GM19193 (cell line): ENCODE measurements around the gene CLASRP.
A peak's percentile ranks its signal among the peaks of the same experiment; 100 is the strongest.

ENCODE experiments used
- POLR2A ChIP-seq: IDR thresholded peaks from 4 replicates; pipeline ENCODE4 v1.6.1; 2011; ENCODE audit not compliant: insufficient read depth, insufficient read length; ENCODE audit errors: extremely low read depth

Gene CLASRP

GRCh38 chr19:45011959-45012358, 26.9 kb upstream of the CLASRP start:
- no peak for TF ChIP-seq POLR2A

DNA sequence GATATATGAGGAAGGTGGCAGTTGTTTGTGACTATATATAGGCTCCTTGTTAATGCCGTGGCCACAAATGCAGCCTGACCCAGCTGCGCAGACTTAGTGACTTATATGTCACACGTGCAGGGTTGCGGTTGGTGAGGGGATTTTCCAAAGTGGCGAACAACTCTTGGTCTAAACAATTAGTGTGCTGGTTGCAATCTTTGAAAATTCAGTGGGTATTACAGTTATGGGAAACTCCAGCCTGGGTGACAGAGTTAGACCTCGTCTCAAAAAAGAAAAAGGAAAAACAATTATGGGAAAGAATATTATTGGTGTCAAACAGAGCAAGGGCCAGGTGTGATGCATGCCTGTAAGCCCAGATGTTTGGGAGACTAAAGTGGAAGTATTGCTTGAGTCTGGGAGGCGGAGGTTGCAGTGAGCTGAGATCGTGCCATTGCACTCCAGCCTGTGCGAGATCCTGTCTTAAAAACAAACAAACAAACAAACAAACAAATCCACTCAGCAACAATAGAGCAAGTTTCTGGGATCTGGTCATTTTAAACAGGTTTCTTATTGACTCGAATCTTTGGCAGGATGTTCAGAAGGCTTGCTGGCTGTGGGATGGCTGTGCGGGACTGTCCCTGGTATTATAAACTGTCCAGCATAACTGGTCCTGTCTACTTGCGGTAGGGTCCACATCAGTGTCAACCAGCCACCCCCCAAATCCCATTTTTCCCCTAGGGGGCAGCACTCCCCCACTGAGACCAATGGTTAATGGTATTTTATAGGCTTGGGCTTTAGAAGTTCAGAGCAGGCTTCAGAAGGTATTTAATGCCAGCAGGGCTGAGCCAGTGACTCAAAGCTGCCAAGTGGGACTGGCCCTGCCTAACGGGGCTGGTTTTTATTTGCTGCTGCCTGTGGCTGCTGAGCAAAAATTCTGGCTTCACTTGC, 22.2 kb upstream of the CLASRP start:
- TF ChIP-seq POLR2A, result peak; percentile 27

- TF ChIP-seq POLR2A, result no peak
Observed at GRCh38 chr19:45019187-45019586, 19.7 kb upstream of the CLASRP start.

GRCh38 chr19:45020071-45020470, 18.8 kb upstream of the CLASRP start:
- TF ChIP-seq POLR2A, result no peak

DNA sequence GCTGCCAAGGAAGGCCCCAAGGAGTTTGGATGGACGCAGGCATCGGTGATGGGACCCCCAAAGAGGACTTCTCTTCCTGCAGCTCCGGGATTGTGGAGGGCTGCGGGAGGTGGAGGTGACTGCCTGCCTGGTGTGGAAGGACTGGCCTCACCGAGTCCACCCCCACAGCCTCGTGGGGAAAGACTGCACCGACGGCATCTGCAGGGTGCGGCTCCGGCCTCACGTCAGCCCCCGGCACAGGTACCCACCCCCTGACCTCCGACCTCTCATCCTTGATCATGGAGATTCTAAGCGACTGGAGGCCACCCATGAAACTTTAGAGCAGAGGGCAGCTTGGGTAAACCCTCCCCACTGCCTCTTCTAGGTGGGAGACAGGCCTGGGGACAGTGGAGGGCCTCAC, 16.9 kb upstream of the CLASRP start:
- TF ChIP-seq POLR2A, result no peak

GRCh38 chr19:45023048-45023447, 15.8 kb upstream of the CLASRP start:
- no peak for TF ChIP-seq POLR2A

DNA sequence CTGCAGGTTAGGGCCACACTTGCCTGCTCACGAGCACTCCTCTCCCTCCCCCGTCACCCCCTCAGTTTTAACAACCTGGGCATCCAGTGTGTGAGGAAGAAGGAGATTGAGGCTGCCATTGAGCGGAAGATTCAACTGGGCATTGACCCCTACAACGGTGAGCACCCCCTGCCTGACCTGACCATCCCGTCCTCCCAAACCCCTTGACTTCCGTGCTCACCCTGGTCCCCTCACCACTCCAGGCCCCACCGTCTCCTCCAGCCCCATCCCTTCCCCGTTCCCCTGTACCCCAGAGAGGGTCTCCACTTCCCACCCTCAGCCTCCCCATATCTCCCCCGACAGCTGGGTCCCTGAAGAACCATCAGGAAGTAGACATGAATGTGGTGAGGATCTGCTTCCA, 13.6 kb upstream of the CLASRP start:
- TF ChIP-seq POLR2A, result no peak

DNA sequence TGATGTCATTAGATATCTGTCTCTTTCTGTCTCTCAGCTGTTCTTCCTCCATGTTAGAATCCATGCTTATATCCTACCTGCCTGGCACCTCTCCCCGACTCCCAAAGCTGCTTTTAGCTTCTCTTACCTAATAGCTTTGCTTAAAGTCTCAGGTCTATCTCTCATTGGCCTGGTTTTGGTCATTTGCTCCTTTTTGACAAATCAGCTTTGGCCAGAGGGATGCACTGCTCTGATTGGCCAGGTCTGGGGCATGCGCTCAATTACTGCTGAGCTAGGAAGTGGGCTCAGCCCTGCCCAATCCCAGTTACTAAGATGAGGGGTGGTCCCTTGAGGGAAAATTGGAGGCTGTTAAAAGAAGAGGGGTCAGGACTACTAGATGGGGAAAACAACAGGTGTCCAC, 11.5 kb upstream of the CLASRP start:
- TF ChIP-seq POLR2A, result no peak

- no peak for TF ChIP-seq POLR2A
Observed at GRCh38 chr19:45030825-45031224, 8.0 kb upstream of the CLASRP start.

- TF ChIP-seq POLR2A, result no peak
Observed at GRCh38 chr19:45032421-45032820, 6.4 kb upstream of the CLASRP start.

DNA sequence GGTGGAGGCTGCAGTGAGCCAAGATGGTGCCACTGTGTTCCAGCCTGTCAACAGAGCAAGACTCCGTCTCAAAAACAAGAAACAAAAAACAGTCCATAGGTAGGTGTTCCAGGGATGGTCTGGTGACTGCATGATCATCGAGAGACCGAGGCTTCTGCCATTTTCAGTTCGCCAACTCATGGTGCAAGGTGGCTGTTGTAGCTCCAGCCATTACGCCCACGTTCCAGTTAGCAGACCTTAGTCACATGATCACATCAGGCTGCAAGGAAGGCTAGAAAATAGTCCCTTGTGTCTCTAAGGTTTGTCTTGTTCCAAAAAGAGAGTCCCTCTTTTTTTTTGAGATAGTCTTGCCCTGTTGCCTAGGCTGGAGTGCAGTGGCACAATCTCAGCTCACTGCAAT, 3.1 kb upstream of the CLASRP start:
- TF ChIP-seq POLR2A, result no peak

DNA sequence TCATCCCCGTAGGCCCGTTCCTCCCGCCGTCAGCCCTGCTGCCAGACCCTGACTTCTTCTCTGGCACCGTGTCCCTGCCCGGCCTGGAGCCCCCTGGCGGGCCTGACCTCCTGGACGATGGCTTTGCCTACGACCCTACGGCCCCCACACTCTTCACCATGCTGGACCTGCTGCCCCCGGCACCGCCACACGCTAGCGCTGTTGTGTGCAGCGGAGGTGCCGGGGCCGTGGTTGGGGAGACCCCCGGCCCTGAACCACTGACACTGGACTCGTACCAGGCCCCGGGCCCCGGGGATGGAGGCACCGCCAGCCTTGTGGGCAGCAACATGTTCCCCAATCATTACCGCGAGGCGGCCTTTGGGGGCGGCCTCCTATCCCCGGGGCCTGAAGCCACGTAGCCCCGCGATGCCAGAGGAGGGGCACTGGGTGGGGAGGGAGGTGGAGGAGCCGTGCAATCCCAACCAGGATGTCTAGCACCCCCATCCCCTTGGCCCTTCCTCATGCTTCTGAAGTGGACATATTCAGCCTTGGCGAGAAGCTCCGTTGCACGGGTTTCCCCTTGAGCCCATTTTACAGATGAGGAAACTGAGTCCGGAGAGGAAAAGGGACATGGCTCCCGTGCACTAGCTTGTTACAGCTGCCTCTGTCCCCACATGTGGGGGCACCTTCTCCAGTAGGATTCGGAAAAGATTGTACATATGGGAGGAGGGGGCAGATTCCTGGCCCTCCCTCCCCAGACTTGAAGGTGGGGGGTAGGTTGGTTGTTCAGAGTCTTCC, 1.3 kb upstream of the CLASRP start:
- TF ChIP-seq POLR2A, result peak; percentile 7

GRCh38 chr19:45040059-45040771, 1.4 kb downstream of the CLASRP start:
- no peak for TF ChIP-seq POLR2A

DNA sequence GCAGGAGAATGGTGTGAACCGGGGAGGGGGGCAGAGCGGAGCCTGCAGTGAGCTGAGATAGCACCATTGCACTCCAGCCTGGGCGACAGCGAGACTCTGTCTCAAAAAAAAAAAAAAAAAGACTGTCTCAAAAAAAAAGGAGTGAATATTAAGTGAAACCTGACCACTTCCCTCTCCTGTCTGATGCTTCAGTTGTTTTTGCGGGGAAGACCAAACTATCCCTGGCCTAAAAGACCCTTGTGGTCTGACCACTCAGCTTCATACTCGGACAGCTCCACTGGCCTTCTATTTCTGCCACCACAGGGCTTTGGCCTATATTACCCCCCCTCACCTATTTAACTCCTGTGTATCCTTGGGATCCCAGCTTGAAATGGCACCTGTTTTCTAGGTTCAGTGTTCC, 2.3 kb downstream of the CLASRP start:
- TF ChIP-seq POLR2A, result no peak

DNA sequence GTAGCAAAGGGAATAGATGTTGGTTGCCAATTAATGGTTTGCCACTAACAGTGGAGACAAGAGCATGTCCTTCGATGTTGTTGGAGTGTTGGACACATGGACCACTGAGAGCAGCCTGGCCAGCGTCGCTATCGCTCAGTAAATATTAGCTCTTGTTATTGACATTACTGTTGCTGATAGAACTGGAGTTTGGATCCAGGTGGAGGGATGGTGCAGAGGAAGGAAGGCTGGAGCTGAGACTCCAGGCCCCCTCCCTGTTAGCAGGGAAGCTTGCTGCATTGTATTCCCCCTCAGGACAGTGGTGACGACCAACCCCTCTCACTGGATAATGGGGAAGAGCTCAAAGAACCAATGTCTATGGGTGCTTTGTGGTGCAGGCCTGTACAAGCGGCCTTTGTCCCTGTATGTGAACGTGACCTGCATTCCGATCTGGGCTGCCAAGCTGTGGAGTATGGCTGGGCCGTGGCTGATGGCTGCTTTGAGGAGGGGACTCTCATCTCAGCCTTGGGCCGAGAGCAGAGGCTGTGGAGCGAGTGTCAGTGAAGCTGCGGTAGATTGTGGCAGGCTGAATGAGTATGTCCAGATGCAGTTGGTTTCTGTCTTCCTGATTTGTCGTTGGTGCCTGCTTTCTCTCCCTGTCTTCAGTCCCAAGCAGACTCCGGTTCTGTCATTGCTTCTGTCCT, 7.0 kb downstream of the CLASRP start:
- TF ChIP-seq POLR2A, result no peak
